Measurements from ENCODE around the gene CTIF. TPM values are rescaled to one million over a fixed set of nuclear protein-coding genes. Genes with fewer than 3 reads are reported as not detected.

CTIF gene
- polyA plus RNA-seq, 1 of the 3 experiments (the other 2 are of a cell fraction), result 47.2 TPM

GRCh38 chr18:48908916-48909315 lies 370.1 kb downstream of the CTIF start:
- Histone ChIP-seq H3K9me3 (peaks cover 6% of the 10 kb centered on the region; the same call in 1 of the 2 replicates), H3K4me1 (ENCODE audit: control insufficient read depth in 1 of 2, insufficient read depth in 2 of 2, low read depth in 1 of 2, low read length in 1 of 2) (no peaks in the 10 kb centered on the region; a peak in 1 of 4 replicates), H3K27ac (ENCODE audit: low read depth in 2 of 2, low read length in 1 of 2) (no peak overlapping the region), H2AFZ (ENCODE audit: low read depth) (no peak overlapping the region), H3K4me3 (ENCODE audit: low read depth in 2 of 2, low read length in 1 of 2) (no peak overlapping the region), H3K27me3 (ENCODE audit: insufficient read depth) (no peaks in the 10 kb centered on the region), H3K79me2 (ENCODE audit: insufficient read depth) (peaks cover 8% of the 10 kb centered on the region; the same call in 1 of the 2 replicates), H3K4me2 (no peak overlapping the region), H3K9ac (no peak overlapping the region), H4K20me1 (ENCODE audit: insufficient read depth) (no peaks in the 10 kb centered on the region), H3F3A (replicated peaks; ENCODE audit: insufficient read depth) (peaks cover 3% of the 10 kb centered on the region), H3K36me3 (replicated peaks in 1 of 2; ENCODE audit: control insufficient read depth in 1 of 2, insufficient read depth in 2 of 2, low read length in 1 of 2) (peaks cover 0 to 5% of the 10 kb centered on the region in 2 experiments), H3K9me2 (no peaks in the 10 kb centered on the region)
- WGBS (ENCODE audit: low lambda C conversion rate), result 89% methylated on average over 3 of the region's 3 CpGs
- ChIA-PET POLR2A (no interaction called here), CTCF (no interaction called here)
- TF ChIP-seq SMC3 (IDR thresholded peaks at IDR 0.05; ENCODE audit: low read depth, low read length) (no peak), SIN3A (IDR thresholded peaks at IDR 0.05; ENCODE audit: borderline replicate concordance, low read depth, low read length) (no peak), FOXM1 (IDR thresholded peaks at IDR 0.05; ENCODE audit: low read depth) (no peak), ELF1 (IDR thresholded peaks at IDR 0.05) (no peak), MXI1 (IDR thresholded peaks at IDR 0.05; ENCODE audit: low read depth, low read length) (no peak), GATA2 (CRISPR knock-in tag; IDR thresholded peaks at IDR 0.05) (no peak), EP300 (IDR thresholded peaks at IDR 0.05; ENCODE audit: borderline replicate concordance in 1 of 2, low read depth in 1 of 2, low read length in 1 of 2) (no peak), FOSL2 (IDR thresholded peaks at IDR 0.05; ENCODE audit: borderline replicate concordance, low read depth) (no peak), JUND (IDR thresholded peaks at IDR 0.05) (no peak), CHD2 (IDR thresholded peaks at IDR 0.05; ENCODE audit: low read length, partially characterized antibody) (no peak), USF2 (IDR thresholded peaks at IDR 0.05; ENCODE audit: borderline replicate concordance, low read depth, low read length) (no peak), RAD21 (IDR thresholded peaks at IDR 0.05; ENCODE audit: low read length) (no peak), USF1 (IDR thresholded peaks at IDR 0.05; ENCODE audit: borderline replicate concordance, low read depth) (no peak), RCOR1 (IDR thresholded peaks at IDR 0.05; ENCODE audit: low read length) (no peak), NFIC (IDR thresholded peaks at IDR 0.05; ENCODE audit: borderline replicate concordance) (no peak)
- DNase-seq, result no peak

DNA sequence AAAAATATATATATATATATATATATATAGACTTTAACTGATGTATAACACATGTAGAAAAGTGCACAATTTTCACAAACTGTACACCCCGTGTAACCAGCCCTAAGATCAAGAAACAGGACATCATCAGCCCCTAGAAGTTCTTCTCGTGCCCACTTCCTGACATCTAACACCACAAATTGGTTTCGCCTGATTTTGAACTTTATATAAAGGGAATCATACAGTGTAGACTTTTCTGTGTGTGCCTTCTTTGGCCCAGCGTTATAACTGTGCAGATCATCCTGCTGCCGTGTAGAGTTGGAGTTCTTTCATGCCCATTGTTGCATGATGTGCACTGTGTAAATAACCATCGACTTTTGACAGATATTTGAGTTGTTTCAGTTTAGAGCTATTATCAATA lies 370.9 kb downstream of the CTIF start:
- 90% methylated on average over 6 of the region's 6 CpGs for WGBS (ENCODE audit: low lambda C conversion rate)
- H3K4me2 ChIP-seq, result no peak overlapping the region
- no peaks in the 10 kb centered on the region for H3K27me3 ChIP-seq (ENCODE audit: insufficient read depth)
- H3K36me3 ChIP-seq (replicated peaks in 1 of 2; ENCODE audit: control insufficient read depth in 1 of 2, insufficient read depth in 2 of 2, low read length in 1 of 2), result peaks cover 0 to 1% of the 10 kb centered on the region in 2 experiments
- H3K4me1 ChIP-seq (ENCODE audit: control insufficient read depth in 1 of 2, insufficient read depth in 2 of 2, low read depth in 1 of 2, low read length in 1 of 2), result no peaks in the 10 kb centered on the region; a peak in 1 of 4 replicates
- H4K20me1 ChIP-seq (ENCODE audit: insufficient read depth), result no peaks in the 10 kb centered on the region
- peaks cover 2% of the 10 kb centered on the region; the same call in 1 of the 2 replicates for H3K9me3 ChIP-seq
- no peak overlapping the region for H3K9ac ChIP-seq
- no peak for DNase-seq
- no peak overlapping the region for H3K27ac ChIP-seq (ENCODE audit: low read depth in 2 of 2, low read length in 1 of 2)
- H3F3A ChIP-seq (replicated peaks; ENCODE audit: insufficient read depth), result peaks cover 3% of the 10 kb centered on the region
- no peaks in the 10 kb centered on the region for H3K9me2 ChIP-seq
- no peak overlapping the region for H3K4me3 ChIP-seq (ENCODE audit: low read depth in 2 of 2, low read length in 1 of 2)
- POLR2A ChIA-PET, result no interaction called here
- H3K79me2 ChIP-seq (ENCODE audit: insufficient read depth), result no peaks in the 10 kb centered on the region; the same call in 1 of the 2 replicates
- CTCF ChIA-PET, result no interaction called here
- TF ChIP-seq RFX5 (IDR thresholded peaks at IDR 0.05; ENCODE audit: low read length), result no peak
- no peak for TF ChIP-seq MEF2A (IDR thresholded peaks at IDR 0.05; ENCODE audit: borderline replicate concordance, low read depth)
- no peak for TF ChIP-seq RXRA (IDR thresholded peaks at IDR 0.05; ENCODE audit: borderline replicate concordance, low read depth)
- TF ChIP-seq GATA2 (CRISPR knock-in tag; IDR thresholded peaks at IDR 0.05), result no peak
- TF ChIP-seq NRF1 (IDR thresholded peaks at IDR 0.05; ENCODE audit: low read depth, low read length), result no peak
- no peak for TF ChIP-seq FOXJ3 (CRISPR knock-in tag; IDR thresholded peaks at IDR 0.05)
- TF ChIP-seq GABPA (IDR thresholded peaks at IDR 0.05; ENCODE audit: low read depth), result no peak
- no peak for TF ChIP-seq POLR2AphosphoS5 (IDR thresholded peaks at IDR 0.05; ENCODE audit: low read depth, low read length)
- no peak for TF ChIP-seq USF2 (IDR thresholded peaks at IDR 0.05; ENCODE audit: borderline replicate concordance, low read depth, low read length)
- TF ChIP-seq EP300 (IDR thresholded peaks at IDR 0.05; ENCODE audit: borderline replicate concordance in 1 of 2, low read depth in 1 of 2, low read length in 1 of 2), result no peak
- no peak for TF ChIP-seq TEAD4 (IDR thresholded peaks at IDR 0.05; ENCODE audit: borderline replicate concordance, insufficient read depth)
- no peak for TF ChIP-seq CTCF (IDR thresholded peaks at IDR 0.05)
- no peak for TF ChIP-seq FOXM1 (IDR thresholded peaks at IDR 0.05; ENCODE audit: low read depth)
- no peak overlapping the region for H2AFZ ChIP-seq (ENCODE audit: low read depth)

Data from SK-N-SH (cell line).